ENCODE results near the gene CENPE. TPM values are rescaled to one million over a fixed set of nuclear protein-coding genes. Genes with fewer than 3 reads are reported as not detected.
A peak's percentile ranks its signal among the peaks of the same experiment; 100 is the strongest.

Gene CENPE
- total RNA-seq, 1 experiment from 2014 or later, result 28.7 TPM

- TF ChIP-seq EZH2 (IDR thresholded peaks at IDR 0.05; ENCODE audit: low read depth) (no peak), CTCF (conservative IDR thresholded peaks at IDR 0.05) (no peak)
- no peak overlapping the region for H2AFZ ChIP-seq
- no peak overlapping the region for H3K4me2 ChIP-seq
- no peaks in the 10 kb centered on the region for H3K79me2 ChIP-seq (ENCODE audit: low read depth)
- H3K4me3 ChIP-seq, result no peak overlapping the region
- no peak for DNase-seq
- intact Hi-C loops (cut with micrococcal nuclease; ENCODE audit: unreplicated experiment), result no loop called here
- ChIA-PET CTCF (no interaction called here), POLR2A (ENCODE audit: unreplicated experiment) (no interaction called here)
- 0 out of 2 replicates have a peak, but pooled peaks cover 12% of the 10 kb centered on the region for H3F3A ChIP-seq (ENCODE audit: insufficient read depth, low read depth)
- H4K20me1 ChIP-seq (ENCODE audit: insufficient read depth), result no peaks in the 10 kb centered on the region
- H3K9me2 ChIP-seq (ENCODE audit: insufficient read depth), result no peaks in the 10 kb centered on the region
- no TSS peak for BruUV-seq (replicated peaks)
- no peaks in the 10 kb centered on the region for H3K9me3 ChIP-seq (ENCODE audit: insufficient read depth, low read depth)
- H3K4me1 ChIP-seq (replicated peaks; ENCODE audit: insufficient read depth), result peaks cover 21% of the 10 kb centered on the region
- no peak overlapping the region for H3K27ac ChIP-seq
- H3K27me3 ChIP-seq (ENCODE audit: insufficient read depth, low read depth), result no peaks in the 10 kb centered on the region
- peaks cover 20% of the 10 kb centered on the region for H3K36me3 ChIP-seq (ENCODE audit: low read depth)
Measured at GRCh38 chr4:103152381-103152780, 45.8 kb downstream of the CENPE start.

GRCh38 chr4:103150677-103151076 is 47.5 kb downstream of the CENPE start:
- ChIA-PET CTCF (no interaction called here), POLR2A (ENCODE audit: unreplicated experiment) (no interaction called here)
- H3K27ac ChIP-seq, result peak overlapping the region; percentile 63
- no peaks in the 10 kb centered on the region for H3K9me3 ChIP-seq (ENCODE audit: insufficient read depth, low read depth)
- no peaks in the 10 kb centered on the region for H3K27me3 ChIP-seq (ENCODE audit: insufficient read depth, low read depth)
- intact Hi-C loops (cut with micrococcal nuclease; ENCODE audit: unreplicated experiment), result no loop called here
- peak in 1 of 2 experiments; percentile 79 for DNase-seq
- H2AFZ ChIP-seq, result no peak overlapping the region
- no peak overlapping the region for H3K4me3 ChIP-seq
- no peaks in the 10 kb centered on the region for H4K20me1 ChIP-seq (ENCODE audit: insufficient read depth)
- peaks cover 20% of the 10 kb centered on the region for H3K36me3 ChIP-seq (ENCODE audit: low read depth)
- H3K79me2 ChIP-seq (ENCODE audit: low read depth), result no peaks in the 10 kb centered on the region
- peaks cover 21% of the 10 kb centered on the region for H3K4me1 ChIP-seq (replicated peaks; ENCODE audit: insufficient read depth)
- H3F3A ChIP-seq (ENCODE audit: insufficient read depth, low read depth), result 0 out of 2 replicates have a peak, but pooled peaks cover 12% of the 10 kb centered on the region
- TF ChIP-seq CTCF (conservative IDR thresholded peaks at IDR 0.05), result no peak
- no TSS peak for BruUV-seq (replicated peaks)
- H3K9me2 ChIP-seq (ENCODE audit: insufficient read depth), result no peaks in the 10 kb centered on the region
- peak overlapping the region; percentile 29; the same call in 1 of the 2 replicates for H3K4me2 ChIP-seq

- Histone ChIP-seq H3K4me3 (no peak overlapping the region), H3K4me2 (no peak overlapping the region), H3K79me2 (ENCODE audit: low read depth) (no peaks in the 10 kb centered on the region), H3K27me3 (ENCODE audit: insufficient read depth, low read depth) (no peaks in the 10 kb centered on the region), H3K9me2 (ENCODE audit: insufficient read depth) (no peaks in the 10 kb centered on the region), H3F3A (ENCODE audit: insufficient read depth, low read depth) (no peaks in the 10 kb centered on the region), H2AFZ (no peak overlapping the region), H3K4me1 (replicated peaks; ENCODE audit: insufficient read depth) (no peaks in the 10 kb centered on the region), H3K9me3 (ENCODE audit: insufficient read depth, low read depth) (no peaks in the 10 kb centered on the region), H4K20me1 (ENCODE audit: insufficient read depth) (no peaks in the 10 kb centered on the region), H3K27ac (no peak overlapping the region), H3K36me3 (ENCODE audit: low read depth) (peaks cover 16% of the 10 kb centered on the region)
- CTCF ChIA-PET, result no interaction called here
- DNase-seq, result no peak
- TSS peak; percentile 22 for BruUV-seq (replicated peaks)
- TF ChIP-seq CTCF (conservative IDR thresholded peaks at IDR 0.05), result no peak
- TF ChIP-seq EZH2 (IDR thresholded peaks at IDR 0.05; ENCODE audit: low read depth), result no peak
- intact Hi-C loops (cut with micrococcal nuclease; ENCODE audit: unreplicated experiment), result no loop called here
- POLR2A ChIA-PET (ENCODE audit: unreplicated experiment), result no interaction called here
Measured at GRCh38 chr4:103144926-103145325, 53.2 kb downstream of the CENPE start.

Measured in PC-9 (cell line).